ENCODE measurements around the gene MRPS10.

MRPS10 gene

DNA sequence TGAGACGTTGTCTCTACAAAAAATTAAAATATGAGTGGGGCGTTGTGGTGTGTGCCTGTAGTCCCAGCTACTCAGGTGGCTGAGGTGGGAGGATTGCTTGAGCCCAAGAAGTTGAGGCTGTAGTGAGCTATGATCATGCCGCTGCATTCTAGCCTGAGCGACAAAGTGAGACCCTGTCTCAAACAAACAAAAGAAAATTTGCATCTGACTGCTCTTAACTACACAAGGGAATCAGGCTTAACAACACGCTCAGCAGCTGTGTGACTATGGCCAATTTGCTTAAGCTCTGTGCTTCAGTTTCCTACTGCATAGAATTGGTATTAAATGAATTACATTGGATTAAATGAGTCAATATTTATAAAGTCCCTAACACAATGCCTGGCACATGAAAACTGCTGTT, 24.3 kb upstream of the MRPS10 start:
- no peak for DNase-seq
- in situ Hi-C loops (cut with MboI; ENCODE audit: low pct_unique_long_range_greater_than_20kb, low sequenced_read_pairs), result no loop called here

DNA sequence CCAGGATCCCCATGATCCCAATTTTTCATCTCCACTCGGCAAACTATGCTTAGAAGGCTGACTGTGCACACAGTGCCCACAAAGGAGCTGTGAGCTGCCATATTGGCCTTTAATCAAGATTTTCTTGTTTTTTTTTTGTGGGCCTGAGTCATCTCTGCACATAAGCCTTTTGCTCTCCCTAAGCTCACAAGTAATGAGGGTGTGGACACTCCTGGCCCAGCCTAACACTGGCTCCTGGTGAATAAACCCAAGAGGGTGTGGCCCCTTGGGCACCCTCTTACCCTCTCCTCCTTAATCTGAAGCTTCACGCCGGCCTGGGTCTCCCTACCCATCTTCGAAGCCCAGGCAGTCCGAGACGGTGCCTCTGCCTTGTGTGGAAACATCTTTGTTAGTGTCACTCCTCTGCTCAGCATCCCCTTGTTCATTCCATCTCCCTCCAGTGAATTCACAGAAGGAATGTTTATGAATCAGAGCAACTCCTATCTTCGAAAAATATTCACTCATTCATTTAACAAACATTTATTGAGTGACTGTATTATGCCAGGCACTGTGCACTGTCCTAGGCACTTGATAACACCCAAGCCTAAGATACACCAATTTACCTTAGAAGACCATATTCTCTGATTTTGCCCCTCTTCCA, 22.2 kb upstream of the MRPS10 start:
- no peak for DNase-seq

DNA sequence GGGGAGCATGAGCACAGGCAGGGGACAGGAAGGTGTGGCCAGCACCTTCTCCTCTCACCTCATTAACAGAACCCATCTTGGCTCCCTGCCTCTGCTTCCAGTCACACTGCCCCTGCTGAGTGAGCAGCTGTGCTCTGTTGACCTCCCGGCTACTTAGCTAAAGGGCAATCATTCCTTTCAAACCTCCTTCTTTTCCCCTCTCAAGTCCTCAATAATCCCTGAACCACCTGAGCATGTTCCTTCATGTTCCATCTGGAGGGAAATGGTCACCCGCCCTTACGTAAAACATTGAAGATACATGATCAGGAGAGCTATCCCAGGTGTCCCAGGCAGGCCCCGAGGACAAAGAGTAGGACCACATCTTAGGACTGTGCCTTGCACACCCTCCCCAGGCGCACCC, 21.7 kb upstream of the MRPS10 start:
- in situ Hi-C loops (cut with MboI; ENCODE audit: low pct_unique_long_range_greater_than_20kb, low sequenced_read_pairs), result no loop called here
- no peak for DNase-seq

More for the DNA sequence above, 22.2 kb upstream of the MRPS10 start:
- in situ Hi-C loops (cut with MboI; ENCODE audit: low pct_unique_long_range_greater_than_20kb, low sequenced_read_pairs), result no loop called here

DNA sequence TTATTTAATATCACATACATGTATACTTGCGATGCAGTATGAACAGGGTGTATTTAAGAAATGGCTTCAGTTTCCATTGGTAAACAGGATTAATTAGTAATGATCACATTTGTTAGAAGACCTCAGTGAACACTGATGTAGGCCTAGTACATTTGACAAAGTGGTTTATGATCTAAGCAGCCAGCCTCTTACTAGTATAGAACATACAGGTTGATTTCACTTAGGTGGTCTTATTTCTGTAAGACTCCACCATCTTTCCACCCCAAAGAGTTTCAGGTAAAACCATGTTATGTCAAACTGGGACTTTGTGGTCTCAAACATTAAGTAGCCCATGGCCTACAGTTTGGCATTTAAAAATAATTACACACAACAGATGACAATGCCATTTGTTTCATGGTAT, 20.2 kb upstream of the MRPS10 start:
- DNase-seq, result no peak
- in situ Hi-C loops (cut with MboI; ENCODE audit: low pct_unique_long_range_greater_than_20kb, low sequenced_read_pairs), result no loop called here

DNA sequence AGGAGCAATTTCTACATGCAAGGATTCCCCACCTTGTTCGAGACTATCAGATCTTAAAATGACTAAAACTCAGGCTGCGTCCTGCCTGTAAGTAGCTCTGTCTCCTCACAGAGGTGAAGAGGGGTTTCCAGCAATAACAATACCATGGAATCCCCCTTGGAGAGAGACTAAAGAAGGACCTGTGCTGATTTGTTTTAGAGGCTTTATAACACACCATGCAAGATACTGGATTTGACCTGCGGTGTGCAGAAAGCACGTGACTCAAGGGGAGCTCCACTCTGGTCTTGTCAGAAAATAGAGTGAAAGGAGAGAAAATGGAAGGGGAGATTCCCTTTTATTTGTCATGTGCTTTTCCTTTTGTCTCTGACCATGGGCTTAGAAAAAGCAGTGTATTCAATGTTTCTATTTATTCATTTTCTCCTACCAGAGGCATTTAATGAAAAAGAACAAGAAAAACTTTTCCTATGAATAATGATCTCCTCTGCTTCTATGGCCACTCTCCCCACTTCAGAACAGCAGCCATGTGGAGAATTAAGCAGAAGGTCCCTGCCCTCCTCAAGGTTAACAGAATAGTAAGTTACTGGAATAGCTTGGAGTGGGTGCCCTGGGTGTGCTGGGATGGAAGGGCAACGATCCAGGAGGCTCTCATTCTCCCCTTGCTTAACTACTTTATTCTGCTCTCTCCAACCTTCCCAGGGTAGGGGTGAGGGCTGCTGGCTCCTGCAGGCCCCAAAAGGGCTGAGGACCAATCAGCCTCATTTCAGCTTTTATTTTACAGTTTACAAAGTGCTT, 19.2 kb upstream of the MRPS10 start:
- in situ Hi-C loops (cut with MboI; ENCODE audit: low pct_unique_long_range_greater_than_20kb, low sequenced_read_pairs), result no loop called here
- DNase-seq, result no peak

DNA sequence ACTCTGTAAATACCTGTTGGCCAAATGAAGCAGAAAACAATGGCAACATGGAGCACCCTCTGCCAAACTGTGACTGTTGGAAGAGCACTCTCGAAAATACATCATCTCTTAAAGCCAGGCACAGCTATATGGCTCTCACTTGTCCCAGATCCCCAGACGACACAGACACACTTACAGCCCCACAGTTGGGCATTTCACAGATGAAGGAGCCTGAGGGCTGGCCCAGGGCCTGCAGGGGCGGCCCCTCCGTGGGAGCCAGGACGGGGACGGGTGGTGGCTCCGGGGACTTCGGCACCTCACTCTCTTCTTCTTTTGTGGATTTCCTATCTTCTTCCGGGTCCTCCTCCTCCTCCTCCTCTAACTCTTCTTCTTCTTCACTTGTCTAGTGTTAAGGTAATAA, 18.4 kb upstream of the MRPS10 start:
- DNase-seq, result no peak

DNA sequence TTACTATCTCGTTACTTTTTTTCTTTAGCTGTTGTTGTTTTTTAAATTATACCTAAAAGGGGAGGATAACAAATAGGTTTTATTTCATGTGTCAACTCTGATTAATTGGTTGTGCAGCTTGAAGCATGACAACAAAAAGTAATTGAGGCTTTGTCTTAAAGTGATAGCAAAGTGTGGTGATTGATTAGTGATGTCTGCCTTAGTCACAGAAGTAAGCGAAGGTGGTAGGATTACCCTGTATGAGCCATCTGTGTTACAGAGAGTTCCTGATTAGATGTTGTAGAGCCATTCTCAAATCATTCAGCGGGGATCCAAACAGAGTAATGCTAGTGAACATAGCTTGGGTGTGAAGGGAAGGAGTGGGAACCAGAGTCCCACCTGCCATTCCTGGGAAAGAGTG, 14.4 kb upstream of the MRPS10 start:
- in situ Hi-C loops (cut with MboI; ENCODE audit: low pct_unique_long_range_greater_than_20kb, low sequenced_read_pairs), result no loop called here

More for the DNA sequence above, 18.4 kb upstream of the MRPS10 start:
- in situ Hi-C loops (cut with MboI; ENCODE audit: low pct_unique_long_range_greater_than_20kb, low sequenced_read_pairs), result no loop called here

DNA sequence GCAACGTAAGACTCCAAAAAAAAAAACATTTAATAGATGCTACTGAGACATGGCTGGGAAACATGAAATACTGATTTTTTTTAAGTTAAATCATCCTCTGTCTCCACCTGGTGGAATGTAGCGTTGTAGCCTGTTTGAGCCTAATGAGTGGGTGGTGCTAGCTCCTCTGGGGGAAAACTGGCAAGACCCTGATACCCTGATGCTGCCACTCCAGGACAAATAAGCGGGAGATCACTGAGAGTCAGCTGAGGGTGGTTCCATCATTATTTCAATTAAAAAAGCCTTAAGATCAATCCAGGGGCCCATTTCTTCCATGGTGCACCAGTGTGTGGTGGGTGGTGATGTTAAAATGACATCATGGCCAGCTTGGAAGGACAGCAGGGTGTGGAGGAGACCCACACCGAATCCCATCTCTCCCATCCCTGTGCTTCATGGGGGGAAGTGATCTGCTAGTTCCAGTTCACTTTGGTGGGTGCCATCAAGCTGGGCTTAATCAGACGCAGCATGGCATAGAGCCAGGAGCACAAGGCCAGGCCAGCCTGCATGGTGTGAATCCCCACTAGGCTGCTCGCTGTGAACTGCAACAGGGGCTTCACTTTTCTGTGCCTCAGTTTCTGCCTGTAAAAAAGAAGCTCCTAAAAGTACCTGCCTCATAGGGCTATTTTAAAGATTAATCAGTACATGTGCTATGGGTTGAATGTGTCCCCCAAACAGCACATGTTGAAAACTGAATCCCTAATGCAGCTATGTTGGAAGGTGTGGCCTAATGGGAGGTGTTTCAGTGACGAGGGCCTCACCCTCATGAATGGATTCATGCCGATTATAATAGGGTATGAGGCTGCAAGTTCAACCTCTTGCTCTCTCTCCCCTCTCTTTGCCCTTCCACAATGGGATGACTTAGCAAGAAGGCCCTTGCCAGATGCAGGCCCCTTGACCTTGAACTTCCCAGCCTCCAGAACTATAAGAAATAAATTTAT, 13.0 kb upstream of the MRPS10 start:
- DNase-seq, result no peak

More for the DNA sequence above, 14.4 kb upstream of the MRPS10 start:
- no peak for DNase-seq

DNA sequence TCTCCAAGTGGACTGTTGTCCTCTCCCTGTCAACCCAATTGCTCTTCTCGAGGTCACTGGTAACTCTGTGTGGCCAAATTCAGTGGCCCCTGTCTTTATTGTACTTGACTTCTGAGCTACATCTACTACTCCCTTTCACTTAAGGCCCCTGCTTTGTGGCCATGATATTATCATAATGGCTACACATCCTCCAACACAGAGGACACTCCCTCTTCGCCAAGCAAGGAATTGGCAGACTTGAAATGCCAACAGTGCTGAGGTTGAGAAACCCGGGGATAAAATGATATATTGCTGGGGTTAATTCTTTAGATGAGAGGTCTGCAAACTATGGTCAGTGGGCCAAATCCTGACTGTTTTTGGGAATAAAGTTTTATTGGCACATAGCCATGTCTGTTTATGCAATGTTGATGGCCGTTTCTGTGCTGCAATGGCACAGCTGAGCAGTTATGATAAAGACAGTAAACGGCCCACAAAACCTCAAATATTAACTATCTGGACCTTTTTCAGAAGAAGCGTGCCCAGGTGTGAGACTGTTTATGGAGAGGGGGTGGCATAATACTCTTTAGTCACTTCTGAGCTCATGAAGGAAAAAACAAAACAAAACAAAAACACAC, 12.0 kb upstream of the MRPS10 start:
- no peak for DNase-seq
- in situ Hi-C loops (cut with MboI; ENCODE audit: low pct_unique_long_range_greater_than_20kb, low sequenced_read_pairs), result no loop called here

More for the DNA sequence above, 13.0 kb upstream of the MRPS10 start:
- in situ Hi-C loops (cut with MboI; ENCODE audit: low pct_unique_long_range_greater_than_20kb, low sequenced_read_pairs), result no loop called here

DNA sequence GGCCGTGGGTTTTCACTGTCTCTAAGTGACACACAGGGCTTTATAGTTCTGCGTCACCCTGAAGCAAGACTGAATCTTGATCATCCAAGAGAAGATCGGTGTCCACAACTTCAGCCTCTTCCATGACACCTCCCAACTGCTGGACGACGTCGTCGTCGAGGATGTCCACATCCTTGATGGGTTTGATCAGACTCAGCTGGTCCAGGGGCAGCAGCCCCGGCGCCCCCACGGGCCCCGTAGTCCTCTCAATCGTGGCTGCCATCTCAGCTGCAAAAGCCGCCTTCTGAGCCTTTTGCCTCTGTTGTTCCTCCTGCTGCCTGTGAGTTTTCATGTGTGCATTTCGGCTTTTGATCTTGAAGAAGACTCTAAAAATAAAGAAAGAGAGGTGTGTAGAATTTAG, 10.6 kb upstream of the MRPS10 start:
- DNase-seq, result no peak
- in situ Hi-C loops (cut with MboI; ENCODE audit: low pct_unique_long_range_greater_than_20kb, low sequenced_read_pairs), result no loop called here

DNA sequence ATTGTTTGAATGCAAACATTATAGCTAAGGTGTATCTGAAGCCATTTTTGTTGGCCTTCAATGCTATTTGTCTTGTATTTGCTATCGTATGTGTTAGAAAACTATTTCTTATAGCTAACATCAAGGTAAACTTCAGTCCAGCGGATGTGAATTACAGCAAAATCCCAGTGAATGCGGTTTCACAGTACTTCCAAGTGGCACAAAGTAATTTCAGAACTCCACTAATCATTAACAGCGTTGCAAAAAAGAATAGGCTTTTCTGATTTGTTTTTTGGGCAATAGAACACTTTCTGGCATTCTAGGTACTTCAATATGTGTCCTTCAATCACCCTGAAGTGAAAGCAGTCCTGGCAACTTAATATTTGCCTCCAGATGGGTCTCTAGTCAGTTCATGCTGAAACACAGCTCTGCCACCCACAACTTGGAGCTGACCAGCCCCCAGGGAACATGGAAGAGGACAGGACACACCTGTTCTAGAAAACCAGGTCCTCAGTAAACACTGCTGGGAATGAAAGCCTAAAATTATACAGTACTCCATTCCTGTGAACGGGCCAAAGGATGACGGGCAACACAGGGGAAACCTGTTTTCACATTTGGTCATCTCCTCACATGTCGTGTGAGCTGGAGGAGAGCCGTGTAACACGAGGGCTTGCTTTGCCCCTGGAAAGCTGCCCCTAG, 9.7 kb upstream of the MRPS10 start:
- DNase-seq, result no peak
- in situ Hi-C loops (cut with MboI; ENCODE audit: low pct_unique_long_range_greater_than_20kb, low sequenced_read_pairs), result no loop called here

DNA sequence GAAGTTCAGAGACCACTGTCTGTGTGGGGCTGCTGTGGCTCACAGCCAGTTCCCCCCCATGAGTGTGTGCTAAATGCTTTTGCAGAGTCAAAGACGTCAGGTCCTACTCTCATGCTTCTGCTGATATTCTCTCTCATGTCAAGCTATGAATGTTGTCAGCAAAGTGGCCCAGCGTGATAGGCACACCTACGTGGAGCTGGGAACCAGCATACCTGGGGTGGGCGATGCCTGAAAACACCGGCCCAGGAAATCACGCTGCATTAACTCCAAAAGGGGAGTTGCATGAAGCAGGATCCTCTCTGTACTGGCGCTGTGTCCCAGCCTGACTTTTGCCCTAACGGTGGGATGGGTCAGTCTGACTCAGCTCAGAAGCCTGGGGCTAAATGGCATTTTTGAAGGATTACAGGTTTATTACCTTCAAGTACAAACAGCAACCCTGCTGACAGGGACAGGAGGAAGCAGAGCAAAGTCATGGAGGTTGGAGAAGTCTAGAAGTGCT, 9.0 kb upstream of the MRPS10 start:
- DNase-seq, result no peak
- in situ Hi-C loops (cut with MboI; ENCODE audit: low pct_unique_long_range_greater_than_20kb, low sequenced_read_pairs), result no loop called here

DNA sequence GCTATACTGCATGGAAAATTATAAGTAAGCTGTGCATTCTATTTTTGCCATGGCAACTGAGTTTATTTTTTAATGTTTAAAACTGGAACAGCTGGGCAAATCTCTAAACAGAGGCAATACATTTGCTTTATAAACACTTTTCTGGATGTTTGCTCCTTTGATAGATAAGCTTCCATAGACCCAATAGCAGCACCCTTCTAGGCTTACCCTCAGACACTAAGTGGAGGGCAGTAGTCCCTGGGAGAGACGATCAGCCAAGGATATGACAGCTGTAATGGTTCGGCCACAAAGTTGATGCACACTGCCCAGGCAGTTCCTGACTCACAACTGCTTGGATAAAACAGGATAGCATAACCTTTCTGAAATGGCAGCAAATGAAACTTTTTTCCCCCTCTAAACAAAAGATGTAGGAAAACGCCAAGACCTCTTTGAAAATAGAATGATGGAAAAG, 8.5 kb upstream of the MRPS10 start:
- DNase-seq, result no peak
- in situ Hi-C loops (cut with MboI; ENCODE audit: low pct_unique_long_range_greater_than_20kb, low sequenced_read_pairs), result no loop called here

DNA sequence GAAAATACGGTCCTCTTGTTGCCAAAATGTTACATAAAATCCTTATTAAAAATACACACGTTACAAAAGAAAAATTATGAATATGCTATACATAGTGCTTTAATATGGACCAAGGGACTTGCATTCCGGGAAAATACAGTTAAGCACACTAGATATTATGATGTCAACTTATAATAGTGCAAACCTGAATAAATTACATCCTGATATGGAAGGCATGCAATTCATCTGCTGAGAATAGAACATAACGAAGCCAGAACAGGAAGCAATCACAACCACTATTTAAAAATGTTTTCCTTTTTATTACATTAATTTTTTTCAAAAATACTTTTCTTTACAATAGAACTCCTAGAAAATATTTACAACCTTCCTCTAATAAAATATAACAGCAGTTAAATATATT, 7.8 kb upstream of the MRPS10 start:
- no peak for DNase-seq
- in situ Hi-C loops (cut with MboI; ENCODE audit: low pct_unique_long_range_greater_than_20kb, low sequenced_read_pairs), result no loop called here

DNA sequence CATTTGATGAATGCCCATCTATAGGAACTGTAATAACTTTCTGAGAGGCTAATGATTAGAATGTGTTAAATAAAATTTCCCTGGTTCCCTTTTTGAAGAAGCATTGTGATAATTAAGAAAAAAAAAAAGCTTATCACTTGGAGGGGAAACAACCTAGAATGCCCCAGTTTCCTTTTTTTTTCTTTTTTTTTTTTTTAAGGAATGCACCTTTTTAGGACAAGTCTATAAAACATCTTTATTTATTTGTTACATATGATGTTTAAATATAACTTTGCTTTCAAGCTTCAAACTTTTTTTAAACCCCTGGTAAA, 7.3 kb upstream of the MRPS10 start:
- in situ Hi-C loops (cut with MboI; ENCODE audit: low pct_unique_long_range_greater_than_20kb, low sequenced_read_pairs), result no loop called here
- no peak for DNase-seq

DNA sequence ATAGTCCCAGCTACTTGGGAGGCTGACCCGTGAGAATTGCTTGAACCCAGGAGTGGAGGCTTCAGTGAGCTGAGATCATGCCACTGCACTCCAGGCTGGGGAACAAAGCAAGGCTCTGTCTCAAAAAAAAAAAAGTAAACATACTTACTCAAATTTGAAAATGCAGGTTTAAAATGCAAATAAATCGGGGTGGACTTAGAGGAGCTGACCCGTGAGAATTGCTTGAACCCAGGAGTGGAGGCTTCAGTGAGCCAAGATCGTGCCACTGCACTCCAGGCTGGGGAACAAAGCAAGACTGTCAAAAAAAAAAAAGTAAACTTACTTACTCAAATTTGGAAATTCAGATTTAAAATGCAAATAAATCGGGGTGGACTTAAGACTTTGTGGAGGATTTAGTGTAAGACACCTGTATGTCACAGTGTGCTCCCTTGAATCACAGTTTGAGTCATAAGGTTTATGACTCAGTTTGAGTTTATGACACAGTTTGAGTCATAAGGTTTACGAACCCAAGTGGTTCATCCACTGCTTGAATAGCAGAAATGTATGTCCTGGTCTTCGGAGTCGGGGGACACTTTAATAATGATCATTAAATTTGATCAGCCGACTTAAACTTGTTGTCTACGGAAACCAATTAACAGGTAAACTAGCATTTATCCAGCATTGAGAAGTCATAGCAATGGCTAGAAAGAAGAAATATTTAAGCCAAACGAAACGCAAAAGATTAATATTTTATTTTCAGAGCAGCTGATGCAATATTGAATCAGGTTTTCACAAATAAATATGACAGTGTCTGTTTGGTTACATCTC, 6.8 kb upstream of the MRPS10 start:
- DNase-seq, result no peak
- in situ Hi-C loops (cut with MboI; ENCODE audit: low pct_unique_long_range_greater_than_20kb, low sequenced_read_pairs), result no loop called here

DNA sequence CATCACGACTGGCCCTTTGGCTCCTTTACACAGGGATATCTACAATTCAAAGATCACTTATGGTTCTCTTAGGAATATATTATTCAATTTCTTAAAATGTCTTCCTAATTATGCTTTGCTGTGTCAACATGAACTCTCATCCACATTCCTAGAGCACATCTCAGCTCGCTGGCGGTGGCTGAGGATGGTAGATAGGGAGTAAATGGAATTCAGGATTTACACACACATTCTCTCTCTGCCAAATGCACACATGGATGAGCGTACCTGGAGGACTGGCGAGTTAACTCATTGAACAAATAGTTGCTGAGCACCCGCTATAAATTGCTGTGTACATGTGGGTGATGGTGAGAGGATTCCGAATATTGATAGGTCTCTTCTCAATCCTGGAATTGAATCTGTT, 4.8 kb upstream of the MRPS10 start:
- in situ Hi-C loops (cut with MboI; ENCODE audit: low pct_unique_long_range_greater_than_20kb, low sequenced_read_pairs), result no loop called here
- no peak for DNase-seq

DNA sequence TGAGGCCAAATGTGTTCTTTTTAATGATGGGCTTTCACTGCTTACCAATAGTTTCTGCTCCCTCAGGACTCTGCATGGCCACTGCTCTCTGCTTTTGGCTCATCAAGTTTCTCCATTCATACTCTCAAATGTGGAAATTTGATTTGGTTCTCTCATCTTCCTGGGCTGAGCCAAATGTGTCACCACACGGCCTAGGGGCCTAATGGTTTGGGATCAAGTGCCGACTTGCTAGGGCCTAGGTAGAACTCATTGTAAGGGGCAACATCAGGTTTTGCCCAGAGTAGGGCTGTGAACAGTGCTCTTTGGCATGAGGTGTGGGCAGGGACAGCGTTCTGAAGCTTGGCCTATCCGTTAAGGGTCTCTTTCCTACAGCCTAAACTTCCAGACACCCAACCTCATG, 3.9 kb upstream of the MRPS10 start:
- no peak for DNase-seq
- in situ Hi-C loops (cut with MboI; ENCODE audit: low pct_unique_long_range_greater_than_20kb, low sequenced_read_pairs), result no loop called here
